Activated CD4-positive, alpha-beta T cell treated with anti-CD3 and anti-CD28 coated beads for 1 hour (primary cell): ENCODE measurements around the gene PRR15.

Source experiments
- DNase-seq: peaks from one replicate; pipeline ENCODE4 v3.0.0-alpha.2; 2020

PRR15 gene

GRCh38 chr7:29611941-29612544 is 48.4 kb downstream of the PRR15 start:
- DNase-seq = no peak

GRCh38 chr7:29612596-29612995 is 49.0 kb downstream of the PRR15 start:
- no peak for DNase-seq

- DNase-seq = no peak
Measured at GRCh38 chr7:29613100-29613499, 49.5 kb downstream of the PRR15 start.

- no peak for DNase-seq
Measured at GRCh38 chr7:29614229-29614628, 50.6 kb downstream of the PRR15 start.
